GM21737 (cell line): Measurements from ENCODE around the gene CCDC9B.

Experiments
- ATAC-seq: cut with Tn5 transposase; IDR thresholded peaks from one replicate; pipeline ENCODE4 v1.9.1; 2021; ENCODE audit warnings: mild to moderate bottlenecking, moderate library complexity; ENCODE audit not compliant: unreplicated experiment

CCDC9B gene

GRCh38 chr15:40365624-40366456, 25.1 kb upstream of the CCDC9B start:
- no peak for ATAC-seq

- ATAC-seq: no peak
These were observed 24.3 kb upstream of the CCDC9B start for GRCh38 chr15:40365016-40365415.

GRCh38 chr15:40364251-40364650, 23.5 kb upstream of the CCDC9B start:
- no peak for ATAC-seq

- no peak for ATAC-seq
These were observed 22.9 kb upstream of the CCDC9B start for GRCh38 chr15:40363611-40364010.

- ATAC-seq: no peak
These were observed 20.9 kb upstream of the CCDC9B start for GRCh38 chr15:40361640-40362039.

GRCh38 chr15:40360015-40360414, 19.3 kb upstream of the CCDC9B start:
- no peak for ATAC-seq

- ATAC-seq: no peak
These were observed 18.0 kb upstream of the CCDC9B start for GRCh38 chr15:40358471-40359353.

GRCh38 chr15:40357723-40358470, 17.2 kb upstream of the CCDC9B start, which contains the start of gene DISP2:
Gene DISP2 (plus strand): TSS chr15:40358219. CDS start chr15:40358322, 103 bp downstream.
- ATAC-seq: peak; percentile 75

- ATAC-seq: no peak
These were observed 16.5 kb upstream of the CCDC9B start for GRCh38 chr15:40357246-40357645.

GRCh38 chr15:40355976-40356585, 15.3 kb upstream of the CCDC9B start:
- no peak for ATAC-seq

- ATAC-seq: no peak
These were observed 13.9 kb upstream of the CCDC9B start for GRCh38 chr15:40354408-40355171.

- no peak for ATAC-seq
These were observed 13.0 kb upstream of the CCDC9B start for GRCh38 chr15:40353697-40354096.

GRCh38 chr15:40352281-40352901, 11.7 kb upstream of the CCDC9B start:
- no peak for ATAC-seq

- ATAC-seq: no peak
These were observed 8.4 kb upstream of the CCDC9B start for GRCh38 chr15:40349163-40349562.

- no peak for ATAC-seq
These were observed 7.7 kb upstream of the CCDC9B start for GRCh38 chr15:40348474-40348870.

- ATAC-seq: no peak
These were observed 7.1 kb upstream of the CCDC9B start for GRCh38 chr15:40347559-40348473.

- ATAC-seq: no peak
These were observed 6.1 kb upstream of the CCDC9B start for GRCh38 chr15:40346579-40347558.
